MCF 10A (cell line): Measurements from ENCODE around the gene NUPR2. TPM values are rescaled to one million over a fixed set of nuclear protein-coding genes. Genes with fewer than 3 reads are reported as not detected.

Source experiments
- BruUV-seq: library from RNA; stranded (reverse); fragments of 400-500 nt; replicated peaks from 2 replicates; lab custom pipeline; 2021; lab: Mats Ljungman, UMichigan
- CTCF ChIA-PET: fragments of 300-600 bp; sonication (Branson Sonifier 250); formaldehyde crosslinking; extraction: SDS; loops from one replicate; lab custom pipeline; 2021; ENCODE audit warnings: antibody characterized with exemption, inconsistent platforms; lab: Yijun Ruan, JAX
- POLR2A ChIA-PET: fragments of 300-600, 350-650 bp; sonication (Branson Sonifier 250); formaldehyde crosslinking; extraction: SDS; loops from one replicate; lab custom pipeline; 2020; ENCODE audit warnings: antibody characterized with exemption, inconsistent platforms; lab: Yijun Ruan, JAX
- DNase-seq: peaks from one replicate; pipeline ENCODE4 v3.0.0-alpha.2; 2018; ENCODE audit not compliant: unreplicated experiment
- H3K27ac Mint-ChIP-seq: one replicate; pipeline ENCODE4 v1.8.0; 2022; ENCODE audit warnings: mild to moderate bottlenecking, low read depth, mixed read lengths; ENCODE audit not compliant: unreplicated experiment
- H3K27me3 Mint-ChIP-seq: one replicate; pipeline ENCODE4 v1.8.0; 2022; ENCODE audit warnings: mixed read lengths; ENCODE audit not compliant: insufficient read depth, unreplicated experiment
- H3K36me3 Mint-ChIP-seq: one replicate; pipeline ENCODE4 v1.8.0; 2022; ENCODE audit warnings: mild to moderate bottlenecking, moderate library complexity, mixed read lengths; ENCODE audit not compliant: insufficient read depth, unreplicated experiment
- H3K4me1 Mint-ChIP-seq: one replicate; pipeline ENCODE4 v1.8.0; 2022; ENCODE audit warnings: mixed read lengths; ENCODE audit not compliant: insufficient read depth, unreplicated experiment
- H3K4me3 Mint-ChIP-seq: one replicate; pipeline ENCODE4 v1.8.0; 2022; ENCODE audit warnings: mild to moderate bottlenecking, moderate library complexity, mixed read lengths; ENCODE audit not compliant: unreplicated experiment
- H3K9me3 Mint-ChIP-seq: one replicate; pipeline ENCODE4 v1.8.0; 2022; ENCODE audit warnings: mixed read lengths; ENCODE audit not compliant: unreplicated experiment
- CTCF ChIP-seq: fragments of 200-600 bp; IDR thresholded peaks from one replicate; pipeline ENCODE4 v1.8.0; 2022; ENCODE audit warnings: antibody characterized with exemption, mild to moderate bottlenecking; ENCODE audit not compliant: unreplicated experiment
- intact Hi-C: fragments of 100-400 bp; cut with micrococcal nuclease; formaldehyde crosslinking; loops from 2 replicates; pipeline ENCODE4 v1.14.1; 2022
- total RNA-seq: library from RNA; stranded (reverse); gene quantifications from 2 replicates; pipeline ENCODE4 v1.2.3, GENCODE V29; 2022

The NUPR2 gene
- total RNA-seq, 1 experiment from 2014 or later: not detected

GRCh38 chr7:56091591-56091990, 24.6 kb downstream of the NUPR2 start:
- Mint-ChIP-seq H3K27me3 (no peaks in the 10 kb centered on the region), H3K4me3 (no peak overlapping the region), H3K27ac (no peak overlapping the region), H3K4me1 (peaks cover 5% of the 10 kb centered on the region), H3K36me3 (peaks cover 13% of the 10 kb centered on the region), H3K9me3 (no peaks in the 10 kb centered on the region)
- no TSS peak for BruUV-seq
- no peak for TF ChIP-seq CTCF
- intact Hi-C loops: no loop called here
- DNase-seq: no peak
- ChIA-PET POLR2A (interaction anchor here (0.5 to 1.0 kb wide), 2 partner anchors 14 to 28 kb away, joined by 3 read pairs; partner anchors contain the start of gene CHCHD2), CTCF (interaction anchor here (0.5 to 3.3 kb wide), 8 partner anchors 8 to 451 kb away, joined by 3 to 19 read pairs (median 5); no protein-coding TSS in a partner anchor)

GRCh38 chr7:56087445-56087844, 28.8 kb downstream of the NUPR2 start:
- intact Hi-C loops: no loop called here
- ChIA-PET CTCF (interaction anchor here (1.6 kb wide), 1 partner anchor 13 kb away, joined by 7 read pairs; no protein-coding TSS in a partner anchor), POLR2A (no interaction called here)
- H3K27me3 Mint-ChIP-seq: no peaks in the 10 kb centered on the region
- H3K27ac Mint-ChIP-seq: no peak overlapping the region
- BruUV-seq: no TSS peak
- peaks cover 28% of the 10 kb centered on the region for H3K36me3 Mint-ChIP-seq
- TF ChIP-seq CTCF: no peak
- no peak overlapping the region for H3K4me3 Mint-ChIP-seq
- no peaks in the 10 kb centered on the region for H3K9me3 Mint-ChIP-seq
- DNase-seq: no peak
- no peaks in the 10 kb centered on the region for H3K4me1 Mint-ChIP-seq

- no TSS peak for BruUV-seq
- Mint-ChIP-seq H3K4me3 (no peak overlapping the region), H3K9me3 (no peaks in the 10 kb centered on the region), H3K27me3 (no peaks in the 10 kb centered on the region), H3K36me3 (peaks cover 35% of the 10 kb centered on the region), H3K4me1 (no peaks in the 10 kb centered on the region), H3K27ac (no peak overlapping the region)
- POLR2A ChIA-PET: no interaction called here
- no peak for TF ChIP-seq CTCF
- intact Hi-C loops: no loop called here
- no peak for DNase-seq
- CTCF ChIA-PET: interaction anchor here (0.6 to 1.6 kb wide), 2 partner anchors 12 to 721 kb away, joined by 3 to 7 read pairs; no protein-coding TSS in a partner anchor
Measured at GRCh38 chr7:56086761-56087160, 29.5 kb downstream of the NUPR2 start.

GRCh38 chr7:56083150-56083785, 32.9 kb downstream of the NUPR2 start:
- H3K4me3 Mint-ChIP-seq: no peak overlapping the region
- H3K27me3 Mint-ChIP-seq: no peaks in the 10 kb centered on the region
- H3K4me1 Mint-ChIP-seq: no peaks in the 10 kb centered on the region
- no peak overlapping the region for H3K27ac Mint-ChIP-seq
- H3K36me3 Mint-ChIP-seq: peaks cover 60% of the 10 kb centered on the region
- intact Hi-C loops: no loop called here
- no peaks in the 10 kb centered on the region for H3K9me3 Mint-ChIP-seq
- ChIA-PET CTCF (interaction anchor here (0.6 to 1.9 kb wide), 3 partner anchors 9 to 79 kb away, joined by 3 to 13 read pairs (median 11); partner anchors contain the start of gene PHKG1), POLR2A (interaction anchor here (0.7 kb wide), 1 partner anchor 9 kb away, joined by 3 read pairs; no protein-coding TSS in a partner anchor)
- no peak for DNase-seq
- no TSS peak for BruUV-seq
- TF ChIP-seq CTCF: no peak
